DND-41 (cell line): ENCODE measurements around the gene CTTNBP2NL.

Source experiments
- CTCF ChIP-seq: IDR thresholded peaks from 2 replicates; pipeline ENCODE4 v1.5.1; 2012; ENCODE audit warnings: borderline replicate concordance, low read length, moderate library complexity, mild to moderate bottlenecking; ENCODE audit not compliant: poor library complexity, severe bottlenecking; ENCODE audit errors: extremely low read depth
- EZH2 ChIP-seq: IDR thresholded peaks from 3 replicates; pipeline ENCODE4 v1.6.1; 2012; ENCODE audit warnings: borderline replicate concordance, low read depth, mild to moderate bottlenecking, moderate library complexity, low read length, inconsistent platforms; ENCODE audit not compliant: severe bottlenecking

GRCh38 chr1:112493351-112493750 is 97.3 kb downstream of the CTTNBP2NL start:
- TF ChIP-seq CTCF (no peak), EZH2 (no peak)
